ENCODE data around the gene RRAGD.

The RRAGD gene

DNA sequence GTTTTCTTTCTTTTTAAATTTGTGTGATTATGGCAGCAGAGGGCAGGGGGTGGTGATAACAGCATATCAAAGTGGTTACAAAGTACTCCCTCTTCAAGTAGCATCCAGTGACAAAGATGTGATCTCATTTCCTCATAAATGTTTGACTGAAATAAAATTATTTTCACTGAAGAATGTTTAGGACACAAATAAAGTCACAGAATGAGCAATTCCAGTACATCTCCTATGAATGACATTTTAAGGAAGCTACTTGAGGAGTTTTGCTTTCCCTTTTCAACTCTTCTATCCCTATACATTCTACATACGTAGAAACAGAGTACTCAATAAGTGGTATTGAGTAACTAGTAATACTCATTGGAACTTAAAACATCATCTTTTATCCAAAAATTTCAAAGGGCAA, 83.1 kb downstream of the RRAGD start:
- DNase-seq: no peak

DNA sequence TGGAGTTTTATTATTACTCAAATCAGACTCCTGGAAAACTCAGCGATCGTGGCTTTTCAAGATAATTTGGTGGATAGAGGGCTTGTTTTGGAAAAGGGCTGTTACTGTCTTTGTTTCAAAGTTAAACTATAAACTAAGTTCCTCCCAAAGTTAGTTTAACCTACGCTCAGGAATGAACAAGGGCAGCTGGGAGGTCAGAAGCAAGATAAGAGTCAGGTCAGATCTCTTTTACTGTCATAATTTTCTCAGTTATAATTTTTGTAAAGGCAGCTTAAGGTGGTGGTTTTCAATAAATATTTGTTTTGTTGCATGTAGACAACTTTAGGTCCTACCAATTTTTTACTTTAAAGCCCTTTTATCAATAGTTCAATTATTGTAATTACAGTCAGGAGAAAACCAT, 87.8 kb downstream of the RRAGD start:
- no peak for DNase-seq

DNA sequence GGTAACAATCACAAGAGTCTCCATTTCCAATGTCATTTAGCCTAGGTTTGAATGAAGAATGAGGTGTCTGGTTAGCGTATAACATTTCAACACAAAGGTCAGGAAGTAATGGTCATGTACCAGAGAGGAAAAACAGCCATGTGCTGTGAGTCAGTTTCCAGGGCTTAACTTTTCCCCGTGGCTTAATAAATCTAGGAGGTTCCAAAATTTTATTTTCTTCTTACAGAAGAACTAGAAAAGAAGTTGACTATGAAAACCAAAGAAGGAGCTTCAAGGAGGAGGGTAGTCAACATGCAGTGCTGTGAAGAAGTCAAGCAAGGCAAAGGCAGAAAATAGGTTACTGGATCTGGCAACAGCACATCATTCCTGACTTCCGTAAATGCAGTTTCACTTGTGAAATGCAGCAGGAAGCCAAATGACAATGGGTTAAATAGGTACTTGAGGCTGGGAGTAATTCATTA, 88.5 kb downstream of the RRAGD start:
- DNase-seq: no peak

DNA sequence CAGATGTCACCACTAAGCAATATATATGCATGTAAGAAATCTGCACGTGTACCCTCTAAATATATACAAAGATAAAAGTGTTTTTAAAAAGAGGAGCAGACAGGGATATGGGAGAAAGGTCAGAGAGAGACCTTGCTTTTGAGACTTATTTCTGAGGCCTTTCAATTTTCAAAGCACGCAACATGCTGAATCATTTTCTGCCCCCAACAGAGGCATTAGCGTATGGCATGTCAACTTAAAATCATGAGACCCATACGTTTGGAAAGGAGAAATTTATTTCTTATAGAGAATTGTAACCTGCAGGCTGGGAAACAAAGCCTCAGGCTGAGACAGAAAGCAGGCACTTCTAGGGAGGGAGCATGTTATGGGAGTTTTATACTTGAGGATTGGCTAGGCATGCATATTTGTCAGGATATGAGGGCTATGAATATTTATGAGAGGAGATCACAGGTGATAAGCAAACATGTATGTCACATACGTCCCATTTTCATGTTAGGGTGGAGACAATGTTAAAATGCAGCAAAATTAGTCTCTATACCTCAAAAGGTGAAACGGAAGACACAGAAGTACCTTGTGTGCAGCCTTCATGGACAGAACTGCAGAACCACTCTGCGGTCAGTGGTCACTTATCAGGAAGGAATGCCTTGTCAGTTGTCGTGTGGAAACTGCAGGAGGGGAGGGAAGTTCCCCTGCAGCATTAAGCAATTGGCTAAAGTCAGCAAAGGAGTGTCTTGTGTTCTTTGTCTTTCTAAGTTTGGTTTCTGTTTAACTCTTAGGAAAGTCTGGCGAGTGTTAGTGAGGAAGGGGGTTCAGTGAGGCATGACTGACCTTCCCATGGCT, 90.7 kb downstream of the RRAGD start:
- no peak for DNase-seq

DNA sequence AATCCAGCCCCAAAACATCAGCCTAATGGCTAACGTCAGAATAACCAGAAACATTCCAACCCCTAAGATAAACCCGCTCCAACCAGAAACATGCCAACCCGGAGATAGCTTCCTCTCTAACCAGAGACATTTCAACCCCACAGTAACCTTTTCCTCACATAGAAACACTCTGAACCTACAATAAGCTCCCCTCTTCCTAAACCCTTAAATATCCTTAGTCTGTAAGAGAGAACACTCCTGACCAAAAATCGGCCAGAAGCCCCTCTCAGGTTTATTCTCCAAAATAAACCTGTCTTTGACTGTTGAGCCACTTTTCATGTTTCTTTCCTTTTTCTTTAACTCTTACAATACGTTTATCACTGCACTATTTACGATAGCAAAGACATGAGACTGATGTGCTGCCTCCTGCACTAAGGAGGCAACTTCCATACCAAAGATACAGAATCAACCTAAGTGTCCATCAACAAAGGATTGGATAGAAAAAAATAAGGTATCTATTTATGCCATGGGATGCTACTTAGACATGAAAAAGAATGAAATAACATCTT, 92.0 kb downstream of the RRAGD start:
- DNase-seq: no peak

DNA sequence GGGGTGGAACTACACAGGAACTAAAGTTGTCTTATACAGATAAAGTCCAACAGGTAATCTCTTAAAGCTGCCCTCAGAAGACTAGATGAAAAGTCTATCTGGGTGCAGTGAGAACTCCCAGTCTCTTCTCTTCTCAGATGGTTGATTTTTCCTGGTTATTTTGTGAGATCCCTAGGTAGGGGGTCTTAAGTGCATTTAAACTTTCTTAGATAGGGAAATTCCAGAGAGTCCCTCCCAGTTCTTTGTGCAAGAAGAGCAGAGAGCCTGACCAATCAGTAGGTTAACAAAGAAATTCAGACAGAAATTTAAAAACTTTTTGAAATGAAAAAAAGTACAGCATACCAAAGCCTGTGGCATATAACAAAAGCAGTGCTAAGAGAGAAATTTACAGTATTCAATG, 95.0 kb downstream of the RRAGD start:
- no peak for DNase-seq

DNA sequence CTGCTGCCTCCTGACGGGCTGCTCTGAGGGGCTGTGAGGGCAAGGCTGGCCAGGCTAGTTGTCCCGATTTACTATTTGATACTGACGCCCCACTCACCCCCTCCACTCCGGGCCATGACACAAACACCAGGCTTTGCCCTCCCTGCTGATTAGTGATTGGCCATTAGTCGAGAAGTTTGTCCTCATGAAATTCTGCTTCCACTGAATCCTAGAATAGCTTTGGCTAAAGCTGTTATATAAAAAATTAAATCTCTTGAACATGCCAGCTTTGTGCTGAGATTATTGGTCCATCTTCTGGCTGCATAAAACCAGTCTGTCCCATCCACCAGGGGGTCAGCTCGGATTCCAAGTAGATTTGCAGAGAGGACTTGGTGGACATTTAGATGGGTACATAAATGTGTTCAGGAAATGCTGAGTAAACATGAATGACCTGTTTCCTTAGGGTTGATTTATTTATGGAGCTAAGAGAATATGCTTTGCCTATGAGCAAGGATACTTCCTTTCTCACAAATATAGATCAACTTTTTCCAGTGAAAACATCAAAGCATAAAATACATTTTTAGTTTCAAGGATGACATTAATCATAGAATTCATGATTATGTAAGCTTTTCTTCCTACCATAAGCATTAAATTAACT, 96.7 kb downstream of the RRAGD start, which contains the start of gene GABRR2:
Gene GABRR2 (minus strand): TSS at position 51 of the 637 bp plus-strand sequence. CDS start 134 bp downstream, outside the sequence.
- DNase-seq: no peak

DNA sequence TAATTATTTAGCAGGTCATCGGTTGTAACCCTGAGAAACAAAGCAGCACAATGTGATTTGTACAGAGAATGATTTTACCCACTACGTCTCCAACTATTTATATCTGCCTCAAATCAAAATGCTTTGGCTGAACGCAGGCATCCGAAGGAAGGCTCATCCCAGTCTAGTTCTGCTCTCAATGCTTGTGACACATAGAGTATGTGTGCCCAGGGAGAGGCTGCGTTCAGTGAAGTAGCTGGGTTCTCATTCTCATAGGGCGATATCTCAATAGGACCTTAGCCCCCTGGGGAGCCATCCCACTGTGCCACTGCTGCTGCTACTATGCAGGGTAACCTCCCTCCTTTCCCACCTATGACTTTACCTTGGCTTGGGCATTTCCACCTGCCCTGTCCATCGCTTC, 97.4 kb downstream of the RRAGD start:
- DNase-seq: no peak
